T-cell (primary cell): ENCODE measurements around the gene COL13A1. TPM values are rescaled to one million over a fixed set of nuclear protein-coding genes. Genes with fewer than 3 reads are reported as not detected.

ENCODE experiments used
- ATAC-seq, 4 experiments: fragments of 200-7000 bp in 3 of 4; fragments of 150-1000 bp in 1 of 4; cut with Tn5 transposase; replicated peaks in 1 of 4; 1 replicate in 3 of 4; 2 replicates in 1 of 4; pipeline ENCODE4 v1.10.0; 2021; ENCODE audit warnings: moderate library complexity in 3 of 4, mild to moderate bottlenecking in 2 of 4, moderate number of reproducible peaks in 1 of 4
- CTCF ChIA-PET, 2 donors: fragments of 300-600 bp; sonication (Branson Sonifier 250); formaldehyde crosslinking; loops; one replicate each; lab custom pipeline; 2022; ENCODE audit warnings: antibody characterized with exemption in 2 of 2; lab: Charles Lee
- POLR2A ChIA-PET, 2 donors: fragments of 300-600 bp; sonication (Branson Sonifier 250); formaldehyde crosslinking; loops; one replicate each; lab custom pipeline; 2022; ENCODE audit warnings: antibody characterized with exemption in 2 of 2; lab: Charles Lee
- DNase-seq, 35 experiments: peaks; one replicate each; pipeline versions ENCODE4 v3.0.0 to v3.0.0-alpha.2; 2013 to 2023
- H3K27ac ChIP-seq: one replicate; pipeline ENCODE4 v1.5.1; 2013; ENCODE audit warnings: low read length
- H3K27me3 ChIP-seq, 2 experiments: replicated peaks in 1 of 2; 1 replicate in 1 of 2; 2 replicates in 1 of 2; pipeline versions ENCODE4 v1.6.1 to v1.7.0; 2013; ENCODE audit warnings: low read length in 1 of 2, mixed read lengths in 1 of 2; ENCODE audit not compliant: control insufficient read depth in 2 of 2, insufficient read depth in 2 of 2; ENCODE audit errors: extremely low read depth in 1 of 2
- H3K36me3 ChIP-seq, 2 donors: 1 replicate in 1 of 2; 2 replicates in 1 of 2; pipeline versions ENCODE4 v1.6.1 to v1.7.0; 2013; ENCODE audit warnings: low read length in 1 of 2; ENCODE audit not compliant: control insufficient read depth in 2 of 2, insufficient read depth in 1 of 2; ENCODE audit errors: extremely low read depth in 1 of 2
- H3K4me1 ChIP-seq, 2 experiments: 1 replicate in 1 of 2; 2 replicates in 1 of 2; pipeline versions ENCODE4 v1.6.1 to v1.7.0; 2013; ENCODE audit warnings: low read length in 2 of 2, mixed read lengths in 1 of 2; ENCODE audit not compliant: insufficient read depth in 2 of 2, control insufficient read depth in 1 of 2; ENCODE audit errors: extremely low read depth in 1 of 2
- H3K4me3 ChIP-seq, 2 donors: 1 replicate in 1 of 2; 2 replicates in 1 of 2; pipeline versions ENCODE4 v1.5.1 to v1.7.0; 2013; ENCODE audit warnings: mild to moderate bottlenecking in 2 of 2, low read length in 1 of 2, moderate library complexity in 1 of 2; ENCODE audit not compliant: control insufficient read depth in 1 of 2; ENCODE audit errors: extremely low read depth in 1 of 2
- H3K9me3 ChIP-seq: 2 replicates; pipeline ENCODE4 v1.7.0; 2013
- H3K27ac Mint-ChIP-seq, 2 donors: one replicate each; pipeline ENCODE4 v1.8.0; 2020 to 2021; ENCODE audit warnings: mild to moderate bottlenecking in 2 of 2, mixed read lengths in 2 of 2
- H3K27me3 Mint-ChIP-seq, 2 donors: one replicate each; pipeline ENCODE4 v1.8.0; 2021 to 2022; ENCODE audit warnings: mixed read lengths in 2 of 2
- H3K36me3 Mint-ChIP-seq: one replicate; pipeline ENCODE4 v1.8.0; 2021; ENCODE audit warnings: mixed read lengths
- H3K4me1 Mint-ChIP-seq, 3 donors: one replicate each; pipeline ENCODE4 v1.8.0; 2020 to 2022; ENCODE audit warnings: mixed read lengths in 3 of 3, mild to moderate bottlenecking in 1 of 3
- H3K4me3 Mint-ChIP-seq, 3 donors: one replicate each; pipeline ENCODE4 v1.8.0; 2020 to 2022; ENCODE audit warnings: mild to moderate bottlenecking in 3 of 3, mixed read lengths in 3 of 3, moderate library complexity in 3 of 3
- H3K9me3 Mint-ChIP-seq, 3 donors: one replicate each; pipeline ENCODE4 v1.8.0; 2020 to 2022; ENCODE audit warnings: mixed read lengths in 3 of 3
- WGBS: methylation state at CpG from one replicate; pipeline ENCODE4 v1.1.5; 2013; ENCODE audit warnings: missing lambda C conversion rate; ENCODE audit not compliant: insufficient coverage; 5-methylcytosine and 5-hydroxymethylcytosine counted together
- total RNA-seq, 35 experiments: library from RNA in 6 of 35; stranded (reverse) in 6 of 35; fragments of 120-200 nt in 1 of 35; gene quantifications; one replicate each; pipeline versions ENCODE4 v1.2.1 to v1.2.4 and lab custom pipeline; 2013 to 2026

COL13A1 gene
- total RNA-seq, 5 donors from 2014 or later (not counting 1 experiment from before 2014, with no cell fraction given), result 0.09 TPM; not detected in 4

DNA sequence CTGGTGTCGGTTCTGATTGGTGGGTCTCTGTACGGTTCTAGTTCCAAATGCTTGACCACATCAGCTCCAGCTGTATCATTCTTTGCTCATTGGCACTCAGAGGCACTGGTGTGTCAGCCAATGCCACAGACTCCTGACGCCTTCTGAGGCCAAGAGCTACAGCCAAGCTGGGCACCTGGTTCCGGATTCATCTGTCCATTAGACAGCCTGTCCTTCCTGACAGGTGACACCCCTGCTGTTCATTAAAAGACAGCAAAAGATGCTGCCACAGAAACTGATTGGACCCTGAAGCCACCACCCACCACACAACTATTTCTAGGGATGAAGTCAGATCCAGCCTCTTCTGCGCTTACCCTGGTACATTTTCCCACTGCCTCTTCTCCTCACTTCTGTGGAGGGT lies 35.6 kb downstream of the COL13A1 start:
- Histone ChIP-seq H3K9me3 (no peaks in the 10 kb centered on the region), H3K36me3 (no peaks in the 10 kb centered on the region), H3K4me3 (no peak overlapping the region), H3K4me1 (no peaks in the 10 kb centered on the region), H3K27me3 (peaks cover 0 to 49% of the 10 kb centered on the region in 2 experiments), H3K27ac (no peak overlapping the region)
- POLR2A ChIA-PET, result no interaction called here
- H3K27me3 Mint-ChIP-seq, result peaks cover 14 to 31% of the 10 kb centered on the region in 2 donors
- H3K9me3 Mint-ChIP-seq, result no peaks in the 10 kb centered on the region
- ATAC-seq (no peak), DNase-seq (no peak)
- H3K4me3 Mint-ChIP-seq, result no peak overlapping the region
- H3K36me3 Mint-ChIP-seq, result no peaks in the 10 kb centered on the region
- no peaks in the 10 kb centered on the region for H3K4me1 Mint-ChIP-seq
- WGBS, result 75% methylated on average over 4 of the region's 5 CpGs
- CTCF ChIA-PET, result no interaction called here
- H3K27ac Mint-ChIP-seq, result no peak overlapping the region

DNA sequence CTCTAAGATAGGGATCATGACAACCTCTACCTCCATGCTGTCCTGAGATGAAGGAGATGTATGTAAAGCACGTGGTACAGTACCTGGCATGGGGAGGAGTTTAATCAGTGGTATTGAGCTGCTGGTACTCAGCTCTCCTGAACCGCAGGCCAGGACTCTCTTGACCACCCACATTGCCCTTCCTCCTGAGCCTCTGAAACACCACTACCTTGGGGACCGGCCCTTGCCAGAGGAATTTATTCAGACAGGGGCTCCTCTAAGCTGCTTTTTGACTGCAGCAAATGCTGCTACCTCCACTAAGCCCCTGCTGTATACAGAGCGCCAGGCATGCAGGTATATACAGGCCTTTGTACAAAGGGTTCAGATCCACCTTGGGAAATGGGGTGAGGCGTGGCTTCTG lies 36.7 kb downstream of the COL13A1 start:
- H3K36me3 ChIP-seq, result no peaks in the 10 kb centered on the region
- H3K4me1 ChIP-seq, result no peaks in the 10 kb centered on the region
- ATAC-seq (no peak), DNase-seq (no peak)
- H3K27me3 ChIP-seq, result peaks cover 0 to 42% of the 10 kb centered on the region in 2 experiments
- 77% methylated on average over 2 of the region's 5 CpGs for WGBS
- Mint-ChIP-seq H3K9me3 (no peaks in the 10 kb centered on the region), H3K4me1 (no peaks in the 10 kb centered on the region), H3K27ac (no peak overlapping the region), H3K36me3 (no peaks in the 10 kb centered on the region), H3K4me3 (no peak overlapping the region), H3K27me3 (peaks cover 11 to 28% of the 10 kb centered on the region in 2 donors)
- CTCF ChIA-PET, result no interaction called here
- POLR2A ChIA-PET, result no interaction called here
- no peaks in the 10 kb centered on the region for H3K9me3 ChIP-seq
- H3K27ac ChIP-seq, result no peak overlapping the region
- H3K4me3 ChIP-seq, result no peak overlapping the region

DNA sequence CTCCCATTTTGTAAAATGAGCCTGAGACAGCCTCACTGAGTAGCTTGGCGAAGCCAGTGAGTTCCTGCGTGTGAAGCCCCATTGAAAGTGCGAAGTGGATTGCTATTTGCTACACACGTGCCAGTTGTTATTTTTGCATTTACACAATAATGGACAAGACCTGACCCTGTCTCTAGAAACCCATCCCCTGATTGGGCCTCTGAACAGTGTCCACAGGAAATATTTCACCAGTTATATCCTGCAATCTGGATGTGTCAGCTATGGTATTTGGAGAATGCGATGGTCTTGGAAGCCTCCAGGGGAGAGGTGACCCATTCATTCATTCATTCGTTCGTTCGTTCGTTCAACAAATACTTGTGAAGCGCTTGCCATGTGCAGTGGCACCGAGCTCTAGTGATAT lies 37.1 kb downstream of the COL13A1 start:
- Mint-ChIP-seq H3K9me3 (no peaks in the 10 kb centered on the region), H3K4me3 (no peak overlapping the region), H3K27me3 (peaks cover 15 to 27% of the 10 kb centered on the region in 2 donors), H3K36me3 (no peaks in the 10 kb centered on the region), H3K4me1 (no peaks in the 10 kb centered on the region), H3K27ac (no peak overlapping the region)
- Histone ChIP-seq H3K27me3 (peaks cover 0 to 39% of the 10 kb centered on the region in 2 experiments), H3K4me3 (no peak overlapping the region), H3K27ac (no peak overlapping the region), H3K9me3 (no peaks in the 10 kb centered on the region), H3K36me3 (no peaks in the 10 kb centered on the region), H3K4me1 (no peaks in the 10 kb centered on the region)
- POLR2A ChIA-PET, result no interaction called here
- CTCF ChIA-PET, result no interaction called here
- no peak for ATAC-seq
- WGBS, result 93% methylated on average over 6 of the region's 11 CpGs
- DNase-seq, result no peak

DNA sequence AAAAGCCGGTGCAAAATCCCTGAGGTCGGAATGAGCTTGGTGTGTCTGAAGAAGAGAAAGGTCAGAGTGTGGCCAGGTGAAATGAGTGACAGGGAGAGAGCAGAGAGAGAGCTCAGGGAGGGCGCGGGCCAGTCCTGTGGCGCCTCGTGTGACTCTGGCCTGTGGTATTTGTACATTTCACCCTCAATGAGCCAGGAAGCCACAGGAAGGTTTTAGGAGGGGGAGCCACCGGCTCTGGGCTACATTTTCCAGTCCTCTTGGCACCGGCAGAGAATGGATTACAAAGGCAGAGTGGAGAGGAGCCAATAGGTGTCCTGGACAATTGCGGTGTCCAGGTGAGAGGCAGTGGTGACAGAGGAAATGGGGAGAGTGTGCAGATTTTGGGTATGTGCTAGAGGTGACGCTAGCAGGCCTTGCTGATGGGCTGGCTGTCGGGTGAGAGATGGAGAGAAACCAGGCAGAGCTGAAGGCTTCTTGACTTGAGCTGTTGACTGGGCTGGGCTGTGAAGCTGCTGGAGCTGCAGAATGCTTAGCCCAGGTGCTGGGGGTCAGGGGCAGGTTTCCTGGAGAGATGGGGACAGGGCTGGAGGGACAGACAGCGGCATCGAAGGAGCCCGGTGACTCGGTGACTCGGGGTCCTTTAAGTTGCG lies 38.1 kb downstream of the COL13A1 start:
- DNase-seq (no peak), ATAC-seq (no peak)
- Mint-ChIP-seq H3K9me3 (no peaks in the 10 kb centered on the region), H3K4me1 (no peaks in the 10 kb centered on the region), H3K27me3 (peaks cover 10 to 20% of the 10 kb centered on the region in 2 donors), H3K36me3 (no peaks in the 10 kb centered on the region), H3K4me3 (no peak overlapping the region), H3K27ac (no peak overlapping the region)
- no peaks in the 10 kb centered on the region for H3K9me3 ChIP-seq
- H3K4me1 ChIP-seq, result no peaks in the 10 kb centered on the region
- POLR2A ChIA-PET, result no interaction called here
- peaks cover 0 to 38% of the 10 kb centered on the region in 2 experiments for H3K27me3 ChIP-seq
- H3K36me3 ChIP-seq, result no peaks in the 10 kb centered on the region
- H3K27ac ChIP-seq, result no peak overlapping the region
- CTCF ChIA-PET, result no interaction called here
- H3K4me3 ChIP-seq, result no peak overlapping the region
- WGBS, result 72% methylated on average over 11 of the region's 17 CpGs

DNA sequence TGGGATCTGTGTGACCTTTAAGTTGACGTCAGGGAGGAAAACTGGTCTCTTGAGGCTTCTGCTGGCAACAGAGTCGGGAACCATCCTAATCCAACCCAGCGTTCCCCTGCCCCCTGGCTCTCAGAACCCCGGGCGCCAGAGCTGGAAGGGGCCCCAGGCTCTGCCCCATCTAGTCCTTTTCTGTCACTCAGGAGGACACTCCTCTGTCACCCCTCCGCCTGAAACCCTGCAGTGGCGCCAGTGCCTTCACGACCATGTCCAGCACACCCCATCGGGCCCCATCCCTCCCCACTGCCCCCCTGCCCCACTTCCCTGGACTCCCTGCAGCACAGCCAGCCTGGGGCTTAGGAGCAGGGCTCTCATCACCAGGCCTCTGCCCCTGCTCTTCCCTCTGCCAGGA lies 39.1 kb downstream of the COL13A1 start:
- POLR2A ChIA-PET, result interaction anchor here in 1 of 2 donors (0.7 kb wide), 1 partner anchor 518 kb away, joined by 5 read pairs; no protein-coding TSS in a partner anchor

DNA sequence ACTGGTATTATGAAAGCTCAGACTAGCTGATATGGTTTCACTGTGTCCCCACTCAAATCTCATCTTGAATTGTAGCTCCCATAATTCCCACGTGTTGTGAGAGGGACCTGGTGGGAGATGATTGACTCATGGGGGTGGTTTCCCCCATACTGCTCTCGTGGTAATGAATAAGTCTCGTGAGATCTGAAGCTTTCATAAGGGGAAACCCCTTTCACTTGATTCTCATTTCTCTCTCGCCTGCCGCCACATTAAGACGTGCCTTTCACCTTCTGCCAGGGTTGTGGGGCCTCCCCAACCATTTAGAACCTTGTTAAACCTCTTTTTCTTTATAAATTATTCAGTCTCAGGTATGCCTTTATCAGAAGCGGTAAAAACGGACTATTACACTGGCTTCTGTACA lies 40.3 kb downstream of the COL13A1 start:
- CTCF ChIA-PET, result no interaction called here

More for the DNA sequence above, 39.1 kb downstream of the COL13A1 start:
- Mint-ChIP-seq H3K36me3 (no peaks in the 10 kb centered on the region), H3K27me3 (peaks cover 13 to 17% of the 10 kb centered on the region in 2 donors), H3K27ac (no peak overlapping the region), H3K4me1 (no peaks in the 10 kb centered on the region), H3K4me3 (no peak overlapping the region), H3K9me3 (no peaks in the 10 kb centered on the region)
- ATAC-seq, result no peak
- CTCF ChIA-PET, result no interaction called here
- H3K4me3 ChIP-seq, result no peak overlapping the region
- H3K9me3 ChIP-seq, result no peaks in the 10 kb centered on the region
- H3K36me3 ChIP-seq, result no peaks in the 10 kb centered on the region
- no peak overlapping the region for H3K27ac ChIP-seq
- no peak for DNase-seq
- H3K27me3 ChIP-seq, result peaks cover 0 to 36% of the 10 kb centered on the region in 2 experiments
- 91% methylated on average over 8 of the region's 9 CpGs for WGBS
- H3K4me1 ChIP-seq, result no peaks in the 10 kb centered on the region

More for the DNA sequence above, 40.3 kb downstream of the COL13A1 start:
- no peaks in the 10 kb centered on the region for H3K9me3 Mint-ChIP-seq
- H3K27ac Mint-ChIP-seq, result no peak overlapping the region
- 43% methylated on average over 5 of the region's 8 CpGs for WGBS
- no peak for DNase-seq
- H3K27me3 ChIP-seq, result peaks cover 0 to 36% of the 10 kb centered on the region in 2 experiments
- no peak overlapping the region for H3K27ac ChIP-seq
- H3K4me3 ChIP-seq, result no peak overlapping the region
- no peaks in the 10 kb centered on the region for H3K9me3 ChIP-seq
- H3K4me1 Mint-ChIP-seq, result no peaks in the 10 kb centered on the region
- H3K4me3 Mint-ChIP-seq, result no peak overlapping the region
- peaks cover 22 to 25% of the 10 kb centered on the region in 2 donors for H3K27me3 Mint-ChIP-seq
- H3K4me1 ChIP-seq, result no peaks in the 10 kb centered on the region
- H3K36me3 Mint-ChIP-seq, result no peaks in the 10 kb centered on the region
- no peak for ATAC-seq
- no peaks in the 10 kb centered on the region for H3K36me3 ChIP-seq
- POLR2A ChIA-PET, result no interaction called here
